ENCODE measurements around the gene PEAK3. TPM values are rescaled to one million over a fixed set of nuclear protein-coding genes. Genes with fewer than 3 reads are reported as not detected.

Gene PEAK3
- polyA plus RNA-seq, 1 of the 3 experiments (the other 2 are of a cell fraction): not detected

GRCh38 chr19:2288338-2288817 lies 6.4 kb upstream of the PEAK3 start:
- DNase-seq: no peak
- H4K20me1 ChIP-seq (ENCODE audit: insufficient read depth): peaks cover 10% of the 10 kb centered on the region; the same call in 1 of the 2 replicates
- peaks cover 37% of the 10 kb centered on the region for H3K27me3 ChIP-seq (ENCODE audit: insufficient read depth)
- no peak for TF ChIP-seq REST (IDR thresholded peaks at IDR 0.05; ENCODE audit: low read depth, low read length)
- TF ChIP-seq, protein P1, sequence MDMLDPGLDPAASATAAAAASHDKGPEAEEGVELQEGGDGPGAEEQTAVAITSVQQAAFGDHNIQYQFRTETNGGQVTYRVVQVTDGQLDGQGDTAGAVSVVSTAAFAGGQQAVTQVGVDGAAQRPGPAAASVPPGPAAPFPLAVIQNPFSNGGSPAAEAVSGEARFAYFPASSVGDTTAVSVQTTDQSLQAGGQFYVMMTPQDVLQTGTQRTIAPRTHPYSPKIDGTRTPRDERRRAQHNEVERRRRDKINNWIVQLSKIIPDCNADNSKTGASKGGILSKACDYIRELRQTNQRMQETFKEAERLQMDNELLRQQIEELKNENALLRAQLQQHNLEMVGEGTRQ (IDR thresholded peaks at IDR 0.05; ENCODE audit: borderline replicate concordance, low read depth, low read length): no peak
- TF ChIP-seq POLR2AphosphoS5 (IDR thresholded peaks at IDR 0.05; ENCODE audit: low read depth, low read length): no peak
- TF ChIP-seq SMC3 (IDR thresholded peaks at IDR 0.05; ENCODE audit: low read depth, low read length): no peak
- no peak for TF ChIP-seq MEF2A (IDR thresholded peaks at IDR 0.05; ENCODE audit: borderline replicate concordance, low read depth)
- no peak for TF ChIP-seq YY1 (IDR thresholded peaks at IDR 0.05; ENCODE audit: low read depth)
- TF ChIP-seq RXRA (IDR thresholded peaks at IDR 0.05; ENCODE audit: borderline replicate concordance, low read depth): no peak
- no peaks in the 10 kb centered on the region for H3K36me3 ChIP-seq (replicated peaks in 1 of 2; ENCODE audit: control insufficient read depth in 1 of 2, insufficient read depth in 2 of 2, low read length in 1 of 2)
- H3K4me3 ChIP-seq (ENCODE audit: low read depth in 2 of 2, low read length in 1 of 2): no peak overlapping the region
- no peaks in the 10 kb centered on the region for H3K79me2 ChIP-seq (ENCODE audit: insufficient read depth)
- POLR2A ChIA-PET: interaction anchor here (0.7 to 1.6 kb wide), 2 partner anchors 12 to 18 kb away, joined by 3 to 4 read pairs; no protein-coding TSS in a partner anchor
- H3K27ac ChIP-seq (ENCODE audit: low read depth in 2 of 2, low read length in 1 of 2): no peak overlapping the region
- CTCF ChIA-PET: interaction anchor here (1.2 to 3.2 kb wide), 6 partner anchors 11 to 139 kb away, joined by 3 to 33 read pairs (median 4); partner anchors contain the start of genes PLEKHJ1 and TIMM13
- no peak overlapping the region for H2AFZ ChIP-seq (ENCODE audit: low read depth)
- H3K9me3 ChIP-seq: no peaks in the 10 kb centered on the region
- 78% methylated on average over 13 of the region's 17 CpGs for WGBS (ENCODE audit: low lambda C conversion rate)
- peaks cover 0 to 4% of the 10 kb centered on the region in 2 experiments; a peak in 1 of 4 replicates for H3K4me1 ChIP-seq (ENCODE audit: control insufficient read depth in 1 of 2, insufficient read depth in 2 of 2, low read depth in 1 of 2, low read length in 1 of 2)
- H3F3A ChIP-seq (replicated peaks; ENCODE audit: insufficient read depth): peaks cover 10% of the 10 kb centered on the region
- no peak overlapping the region for H3K9ac ChIP-seq
- H3K4me2 ChIP-seq: no peak overlapping the region
- H3K9me2 ChIP-seq: no peaks in the 10 kb centered on the region

DNA sequence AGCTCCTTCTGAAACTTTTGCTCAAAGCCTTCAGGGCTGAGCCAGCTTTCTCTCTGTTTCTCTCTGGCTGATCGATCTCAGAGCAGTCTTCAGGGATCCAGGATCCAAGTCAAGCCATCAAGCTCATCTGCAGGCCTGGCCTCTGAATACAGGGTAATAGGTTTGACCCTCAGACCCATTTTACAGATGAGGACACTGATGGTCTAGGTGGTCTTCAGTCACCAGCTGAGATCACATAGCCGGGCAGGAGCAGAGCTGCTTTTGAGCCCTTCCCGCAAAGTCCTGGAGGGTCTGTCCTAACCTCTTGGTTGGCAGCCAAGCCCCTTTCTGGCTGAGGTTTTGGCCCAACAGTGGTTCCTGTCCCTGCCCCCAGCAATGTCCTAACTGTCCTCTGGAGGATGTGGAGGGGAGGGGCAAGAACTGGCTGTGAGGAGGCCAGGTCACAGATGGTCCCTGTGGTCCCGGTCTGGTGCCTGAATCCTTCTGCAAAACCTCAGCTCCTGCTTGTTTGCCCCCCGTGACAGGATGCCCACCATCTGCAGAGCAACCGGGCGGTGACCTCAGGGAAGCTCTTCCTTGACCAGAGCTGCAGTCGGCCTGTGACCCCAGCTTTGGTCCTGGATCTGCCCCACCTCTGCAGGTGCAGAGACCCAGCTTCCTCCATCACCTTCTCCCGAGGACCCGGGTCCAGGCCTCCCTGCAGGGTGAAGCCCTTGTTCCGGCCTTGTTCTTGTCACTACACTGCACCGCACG lies 5.8 kb upstream of the PEAK3 start:
- Histone ChIP-seq H2AFZ (ENCODE audit: low read depth) (no peak overlapping the region), H4K20me1 (ENCODE audit: insufficient read depth) (peaks cover 10% of the 10 kb centered on the region; the same call in 1 of the 2 replicates), H3F3A (replicated peaks; ENCODE audit: insufficient read depth) (peaks cover 10% of the 10 kb centered on the region), H3K9ac (no peak overlapping the region), H3K27ac (ENCODE audit: low read depth in 2 of 2, low read length in 1 of 2) (no peak overlapping the region), H3K9me2 (no peaks in the 10 kb centered on the region), H3K4me1 (ENCODE audit: control insufficient read depth in 1 of 2, insufficient read depth in 2 of 2, low read depth in 1 of 2, low read length in 1 of 2) (peaks cover 0 to 4% of the 10 kb centered on the region in 2 experiments; a peak in 1 of 4 replicates), H3K4me2 (no peak overlapping the region), H3K9me3 (no peaks in the 10 kb centered on the region), H3K79me2 (ENCODE audit: insufficient read depth) (no peaks in the 10 kb centered on the region), H3K27me3 (ENCODE audit: insufficient read depth) (peaks cover 37% of the 10 kb centered on the region), H3K36me3 (replicated peaks in 1 of 2; ENCODE audit: control insufficient read depth in 1 of 2, insufficient read depth in 2 of 2, low read length in 1 of 2) (no peaks in the 10 kb centered on the region), H3K4me3 (ENCODE audit: low read depth in 2 of 2, low read length in 1 of 2) (no peak overlapping the region)
- 68% methylated on average over 8 of the region's 13 CpGs for WGBS (ENCODE audit: low lambda C conversion rate)
- ChIA-PET CTCF (interaction anchor here (0.6 to 3.2 kb wide), 7 partner anchors 10 to 423 kb away, joined by 3 to 33 read pairs (median 3); partner anchors contain the start of genes PLEKHJ1 and TIMM13), POLR2A (interaction anchor here (1.6 kb wide), 1 partner anchor 17 kb away, joined by 3 read pairs; no protein-coding TSS in a partner anchor)
- DNase-seq: no peak
- no peak for TF ChIP-seq TCF12 (IDR thresholded peaks at IDR 0.05)
- TF ChIP-seq, protein P2, sequence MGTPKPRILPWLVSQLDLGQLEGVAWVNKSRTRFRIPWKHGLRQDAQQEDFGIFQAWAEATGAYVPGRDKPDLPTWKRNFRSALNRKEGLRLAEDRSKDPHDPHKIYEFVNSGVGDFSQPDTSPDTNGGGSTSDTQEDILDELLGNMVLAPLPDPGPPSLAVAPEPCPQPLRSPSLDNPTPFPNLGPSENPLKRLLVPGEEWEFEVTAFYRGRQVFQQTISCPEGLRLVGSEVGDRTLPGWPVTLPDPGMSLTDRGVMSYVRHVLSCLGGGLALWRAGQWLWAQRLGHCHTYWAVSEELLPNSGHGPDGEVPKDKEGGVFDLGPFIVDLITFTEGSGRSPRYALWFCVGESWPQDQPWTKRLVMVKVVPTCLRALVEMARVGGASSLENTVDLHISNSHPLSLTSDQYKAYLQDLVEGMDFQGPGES (IDR thresholded peaks at IDR 0.05; ENCODE audit: low read depth, low read length): no peak
- TF ChIP-seq ZBTB33 (IDR thresholded peaks at IDR 0.05; ENCODE audit: borderline replicate concordance, low read depth): no peak
- TF ChIP-seq RFX5 (IDR thresholded peaks at IDR 0.05; ENCODE audit: low read length): no peak
- TF ChIP-seq GABPA (IDR thresholded peaks at IDR 0.05; ENCODE audit: low read depth): no peak
- TF ChIP-seq EP300 (IDR thresholded peaks at IDR 0.05; ENCODE audit: borderline replicate concordance in 1 of 2, low read depth in 1 of 2, low read length in 1 of 2): no peak

All from SK-N-SH (cell line).